Rectal smooth muscle tissue (tissue), 1 donor: Measurements from ENCODE around the gene KNCN.

Experiments
- H3K27ac ChIP-seq: one replicate; pipeline ENCODE4 v1.7.0; 2013; ENCODE audit warnings: low read depth, low read length, inconsistent platforms
- H3K27me3 ChIP-seq: one replicate; pipeline ENCODE4 v1.7.0; 2013; ENCODE audit warnings: low read length; ENCODE audit not compliant: control insufficient read depth, insufficient read depth
- H3K36me3 ChIP-seq: one replicate; pipeline ENCODE4 v1.7.0; 2013; ENCODE audit warnings: low read length; ENCODE audit not compliant: control insufficient read depth, insufficient read depth
- H3K4me1 ChIP-seq: one replicate; pipeline ENCODE4 v1.7.0; 2013; ENCODE audit warnings: low read length; ENCODE audit not compliant: control insufficient read depth, insufficient read depth
- H3K4me3 ChIP-seq: one replicate; pipeline ENCODE4 v1.7.0; 2013; ENCODE audit warnings: low read length
- H3K9ac ChIP-seq: one replicate; pipeline ENCODE4 v1.7.0; 2013; ENCODE audit warnings: low read length

KNCN gene

GRCh38 chr1:46581681-46582455 is 30.4 kb upstream of the KNCN start:
- Histone ChIP-seq H3K9ac (no peak overlapping the region), H3K4me3 (no peak overlapping the region), H3K27me3 (no peaks in the 10 kb centered on the region), H3K36me3 (peaks cover 36% of the 10 kb centered on the region), H3K4me1 (no peaks in the 10 kb centered on the region), H3K27ac (no peak overlapping the region)

DNA sequence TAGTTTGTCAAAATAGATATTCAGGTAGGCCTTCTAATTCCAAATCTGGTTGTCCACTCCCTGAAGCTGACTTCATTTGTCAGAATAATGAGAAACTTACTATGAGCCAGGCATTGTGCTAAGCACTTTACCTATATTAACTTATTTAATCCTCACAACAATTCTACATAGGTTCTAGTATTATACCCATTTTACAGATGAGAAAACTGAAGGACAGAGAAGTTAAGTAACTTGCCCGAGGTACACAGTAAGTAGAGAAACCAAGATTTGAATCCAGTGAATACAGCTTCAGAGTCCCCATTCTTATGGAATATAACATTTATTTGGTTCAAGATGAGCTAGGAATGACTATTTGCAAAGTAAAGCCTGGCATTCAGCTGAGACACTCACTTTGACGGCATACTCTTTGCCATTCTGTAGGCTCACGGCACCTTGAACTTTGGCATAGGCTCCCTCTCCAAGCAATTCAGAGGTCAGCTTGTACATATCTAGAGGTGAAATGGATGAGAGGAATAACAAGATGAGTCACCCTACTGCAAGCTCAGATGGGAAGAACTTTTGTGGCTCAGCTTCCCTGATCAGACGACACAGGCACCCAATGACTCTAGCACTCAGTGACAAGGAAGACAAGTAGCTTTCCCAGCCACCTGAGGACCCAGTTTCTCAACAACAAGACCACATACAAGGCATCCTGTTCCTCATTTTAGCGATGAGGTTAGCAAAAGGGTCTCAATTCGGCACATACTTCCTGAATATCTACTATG is 28.9 kb upstream of the KNCN start:
- Histone ChIP-seq H3K36me3 (peaks cover 33% of the 10 kb centered on the region), H3K27me3 (no peaks in the 10 kb centered on the region), H3K4me3 (no peak overlapping the region), H3K4me1 (no peaks in the 10 kb centered on the region), H3K27ac (no peak overlapping the region), H3K9ac (no peak overlapping the region)

GRCh38 chr1:46577671-46578070 is 26.2 kb upstream of the KNCN start:
- H3K27ac ChIP-seq, result no peak overlapping the region
- no peaks in the 10 kb centered on the region for H3K27me3 ChIP-seq
- peaks cover 28% of the 10 kb centered on the region for H3K36me3 ChIP-seq
- H3K9ac ChIP-seq, result no peak overlapping the region
- no peaks in the 10 kb centered on the region for H3K4me1 ChIP-seq
- H3K4me3 ChIP-seq, result no peak overlapping the region

GRCh38 chr1:46576596-46576995 is 25.1 kb upstream of the KNCN start:
- no peaks in the 10 kb centered on the region for H3K4me1 ChIP-seq

GRCh38 chr1:46575778-46576177 is 24.3 kb upstream of the KNCN start:
- no peak overlapping the region for H3K27ac ChIP-seq
- no peak overlapping the region for H3K4me3 ChIP-seq
- no peak overlapping the region for H3K9ac ChIP-seq
- H3K4me1 ChIP-seq, result no peaks in the 10 kb centered on the region
- no peaks in the 10 kb centered on the region for H3K27me3 ChIP-seq
- H3K36me3 ChIP-seq, result peaks cover 24% of the 10 kb centered on the region

More at GRCh38 chr1:46576596-46576995, 25.1 kb upstream of the KNCN start:
- Histone ChIP-seq H3K9ac (no peak overlapping the region), H3K36me3 (peaks cover 25% of the 10 kb centered on the region), H3K27ac (no peak overlapping the region), H3K4me3 (no peak overlapping the region), H3K27me3 (no peaks in the 10 kb centered on the region)

- Histone ChIP-seq H3K4me3 (no peak overlapping the region), H3K4me1 (peaks cover under 1% of the 10 kb centered on the region), H3K27ac (no peak overlapping the region), H3K9ac (no peak overlapping the region), H3K36me3 (peaks cover 23% of the 10 kb centered on the region), H3K27me3 (no peaks in the 10 kb centered on the region)
These were observed 23.9 kb upstream of the KNCN start for GRCh38 chr1:46575300-46575699.

DNA sequence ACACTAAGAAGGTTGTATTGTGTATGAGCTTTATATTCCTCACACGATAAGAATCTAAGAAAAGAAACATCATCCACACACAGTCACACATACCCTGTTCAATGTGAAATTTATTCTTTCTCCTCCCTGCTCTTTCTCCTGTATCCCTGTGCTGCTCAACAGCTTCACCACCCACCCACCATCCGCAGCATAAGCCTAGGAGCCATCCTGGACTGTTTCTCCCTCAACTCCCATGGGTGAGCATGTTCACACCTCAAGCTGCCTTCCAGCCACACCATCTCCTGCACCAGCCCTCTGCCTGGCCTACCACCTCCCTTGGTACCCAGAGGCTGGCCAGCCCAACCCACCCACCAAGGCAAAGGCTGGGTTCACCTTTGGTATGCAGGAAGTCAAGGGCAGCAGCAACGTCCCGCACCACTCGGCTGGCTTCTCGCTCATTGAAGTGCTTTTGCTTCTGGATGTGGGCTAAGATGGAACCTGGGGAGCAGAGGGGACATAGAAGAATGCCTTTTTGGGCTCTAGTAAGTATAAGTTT is 20.3 kb upstream of the KNCN start:
- Histone ChIP-seq H3K36me3 (peaks cover 6% of the 10 kb centered on the region), H3K27ac (no peak overlapping the region), H3K9ac (no peak overlapping the region), H3K4me1 (peaks cover 6% of the 10 kb centered on the region), H3K4me3 (no peak overlapping the region), H3K27me3 (no peaks in the 10 kb centered on the region)

DNA sequence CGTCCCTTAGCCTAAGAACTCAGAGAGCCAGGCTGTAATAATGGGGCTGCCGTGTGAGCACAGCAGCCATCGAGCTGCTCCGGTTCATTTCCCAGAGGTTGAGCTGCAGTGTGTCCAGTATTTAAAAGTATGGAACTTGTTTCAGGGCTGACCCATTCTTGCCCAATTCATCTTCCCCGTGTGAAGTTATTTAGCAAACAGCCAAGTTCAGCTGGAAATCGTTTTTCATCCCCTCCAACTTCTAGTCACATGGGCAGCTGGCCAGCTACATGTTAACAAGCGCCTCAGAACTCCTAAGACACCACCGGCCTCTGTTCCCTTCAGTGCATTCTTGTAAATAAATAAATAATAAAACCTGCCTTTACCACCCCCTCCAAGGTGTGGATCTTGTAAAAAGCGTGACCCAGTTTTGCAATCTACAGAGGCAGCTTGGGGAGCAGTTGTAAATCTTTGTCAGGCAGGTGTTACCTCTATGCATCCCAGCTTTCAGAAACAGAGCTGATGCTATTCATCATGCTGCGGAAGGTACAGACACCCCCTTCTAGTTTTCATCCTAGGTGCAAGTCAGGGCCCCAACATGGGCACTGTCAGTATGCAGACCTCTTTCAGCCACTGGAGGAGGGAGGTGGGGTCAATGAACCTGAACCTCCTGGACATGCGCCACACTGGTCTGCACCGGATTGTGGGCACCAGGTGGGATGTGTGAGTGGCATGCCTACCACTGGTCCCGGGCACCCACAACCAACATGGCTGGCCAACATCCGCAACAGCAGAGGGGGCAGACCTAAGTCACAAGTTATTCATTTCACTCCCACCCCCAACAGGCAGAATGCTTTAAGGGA is 18.7 kb upstream of the KNCN start:
- no peak overlapping the region for H3K4me3 ChIP-seq
- H3K9ac ChIP-seq, result no peak overlapping the region
- peaks cover 6% of the 10 kb centered on the region for H3K4me1 ChIP-seq
- peaks cover 6% of the 10 kb centered on the region for H3K36me3 ChIP-seq
- no peak overlapping the region for H3K27ac ChIP-seq
- H3K27me3 ChIP-seq, result no peaks in the 10 kb centered on the region

DNA sequence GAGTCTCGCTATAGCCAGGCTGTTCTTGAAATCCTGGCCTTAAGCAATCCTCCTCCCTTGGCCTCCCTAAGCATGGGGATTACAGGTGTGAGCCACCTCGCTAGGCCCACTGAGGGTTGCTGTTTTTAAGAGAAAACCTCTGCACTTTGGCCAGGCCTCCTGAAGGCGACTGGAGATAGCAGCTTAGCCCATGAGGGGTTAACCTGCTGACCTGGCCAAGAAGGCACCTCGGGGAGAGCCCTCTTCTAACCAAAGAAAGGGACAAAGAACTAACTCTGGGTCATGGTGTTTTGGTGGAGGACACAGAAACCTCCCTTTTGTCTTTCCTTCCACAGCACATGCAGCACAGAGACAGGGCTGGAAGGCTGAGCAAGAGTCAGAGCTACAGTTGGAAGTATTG is 17.7 kb upstream of the KNCN start:
- H3K36me3 ChIP-seq, result peaks cover 5% of the 10 kb centered on the region
- no peak overlapping the region for H3K9ac ChIP-seq
- peaks cover 6% of the 10 kb centered on the region for H3K4me1 ChIP-seq
- no peak overlapping the region for H3K27ac ChIP-seq
- no peaks in the 10 kb centered on the region for H3K27me3 ChIP-seq
- H3K4me3 ChIP-seq, result no peak overlapping the region

DNA sequence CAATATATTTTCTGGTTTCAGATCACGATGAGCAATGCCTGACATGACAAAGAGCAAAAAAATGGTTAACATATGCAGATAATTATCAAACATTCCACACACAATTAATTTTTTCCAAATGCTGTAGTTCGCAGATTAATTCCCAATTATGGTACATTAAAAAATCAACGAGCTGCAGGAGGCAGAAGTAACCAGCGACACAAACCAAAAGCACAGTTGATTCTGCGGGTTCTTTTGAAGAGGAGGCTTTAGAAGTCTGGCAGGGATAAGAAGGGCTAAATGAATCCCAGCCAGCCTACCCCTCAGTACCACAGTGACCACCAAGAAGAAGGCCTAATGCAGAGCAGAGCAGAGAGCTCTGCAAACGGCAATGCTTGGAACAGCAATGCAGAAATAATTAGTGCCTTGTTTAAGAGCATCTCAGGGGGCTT is 17.0 kb upstream of the KNCN start:
- H3K4me3 ChIP-seq, result no peak overlapping the region
- H3K27me3 ChIP-seq, result no peaks in the 10 kb centered on the region
- H3K4me1 ChIP-seq, result peaks cover 6% of the 10 kb centered on the region
- no peak overlapping the region for H3K9ac ChIP-seq
- peaks cover 6% of the 10 kb centered on the region for H3K36me3 ChIP-seq
- no peak overlapping the region for H3K27ac ChIP-seq

- Histone ChIP-seq H3K9ac (no peak overlapping the region), H3K4me1 (no peaks in the 10 kb centered on the region), H3K36me3 (peaks cover 22% of the 10 kb centered on the region), H3K27me3 (no peaks in the 10 kb centered on the region), H3K27ac (no peak overlapping the region), H3K4me3 (no peak overlapping the region)
These were observed 11.9 kb upstream of the KNCN start for GRCh38 chr1:46563341-46563740.

- peaks cover 22% of the 10 kb centered on the region for H3K36me3 ChIP-seq
- H3K27ac ChIP-seq, result no peak overlapping the region
- no peaks in the 10 kb centered on the region for H3K27me3 ChIP-seq
- no peak overlapping the region for H3K4me3 ChIP-seq
- no peak overlapping the region for H3K9ac ChIP-seq
- H3K4me1 ChIP-seq, result no peaks in the 10 kb centered on the region
These were observed 11.1 kb upstream of the KNCN start for GRCh38 chr1:46562498-46562897.
